D721Med (cell line): Measurements from ENCODE around the gene PXYLP1.
A peak's percentile ranks its signal among the peaks of the same experiment; 100 is the strongest.

Experiments used
- DNase-seq: peaks from one replicate; pipeline ENCODE4 v3.0.0; 2011; ENCODE audit warnings: low spot score; ENCODE audit not compliant: insufficient read length
- FAIRE-seq: peaks from 2 replicates; lab custom pipeline; 2011; peaks lifted over from hg19 to GRCh38; lab: Jason Lieb, UNC
- CTCF ChIP-seq: IDR thresholded peaks from 2 replicates; pipeline ENCODE4 v1.5.1; 2012; ENCODE audit warnings: mild to moderate bottlenecking, control low read depth; ENCODE audit not compliant: insufficient read depth; ENCODE audit errors: missing control alignments

The PXYLP1 gene

GRCh38 chr3:141305436-141305835 lies 73.8 kb downstream of the PXYLP1 start:
- no peak for DNase-seq
- FAIRE-seq = no peak
- TF ChIP-seq CTCF = no peak

GRCh38 chr3:141306276-141306675 lies 74.7 kb downstream of the PXYLP1 start:
- no peak for TF ChIP-seq CTCF
- FAIRE-seq = no peak
- no peak for DNase-seq

GRCh38 chr3:141306922-141307321 lies 75.3 kb downstream of the PXYLP1 start:
- TF ChIP-seq CTCF = no peak
- no peak for DNase-seq
- no peak for FAIRE-seq

GRCh38 chr3:141307351-141308059 lies 75.9 kb downstream of the PXYLP1 start:
- no peak for FAIRE-seq
- no peak for TF ChIP-seq CTCF
- no peak for DNase-seq

- peak; percentile 45 for TF ChIP-seq CTCF
- DNase-seq = no peak
- no peak for FAIRE-seq
Measured at GRCh38 chr3:141308588-141309218, 77.1 kb downstream of the PXYLP1 start.

- no peak for DNase-seq
- FAIRE-seq = no peak
Measured at GRCh38 chr3:141311170-141311495, 79.5 kb downstream of the PXYLP1 start.

More at GRCh38 chr3:141311170-141311495, 79.5 kb downstream of the PXYLP1 start:
- no peak for TF ChIP-seq CTCF
